K562 (cell line): ENCODE data around the gene B3GAT1. TPM values are rescaled to one million over a fixed set of nuclear protein-coding genes. Genes with fewer than 3 reads are reported as not detected.

ENCODE experiments used
- ATAC-seq: fragments of 200-7000 bp; cut with Tn5 transposase; 3 replicates; pipeline ENCODE4 v1.9.1; 2020; ENCODE audit warnings: moderate library complexity
- BruUV-seq: library from RNA; stranded (reverse); fragments of 400-500 nt; replicated peaks from 2 replicates; lab custom pipeline; 2021; lab: Mats Ljungman, UMichigan
- CTCF ChIA-PET: fragments of 300-600 bp; formaldehyde crosslinking; extraction: SDS; loops from one replicate; lab custom pipeline; 2021; ENCODE audit warnings: low intra/inter-chr PET ratio; lab: Yijun Ruan, JAX
- POLR2A ChIA-PET: fragments of 300-600, 350-650 bp; sonication (Branson Sonifier 250); formaldehyde crosslinking; extraction: SDS; loops from one replicate; lab custom pipeline; 2021; ENCODE audit warnings: antibody characterized with exemption, inconsistent platforms; lab: Yijun Ruan, JAX
- DNase-seq, 4 experiments: peaks; one replicate each; pipeline versions ENCODE4 v3.0.0 to v3.0.0-alpha.2; 2011 to 2018; ENCODE audit warnings: low spot score in 3 of 4, mixed read lengths in 3 of 4; ENCODE audit errors: extremely low read depth in 1 of 4
- FAIRE-seq: peaks from 2 replicates; lab custom pipeline; 2011; peaks lifted over from hg19 to GRCh38; lab: Jason Lieb, UNC
- H2AFZ ChIP-seq: 2 replicates; pipeline ENCODE4 v1.6.0; 2011; ENCODE audit warnings: low read depth, low read length, control low read depth, inconsistent platforms
- H3K27ac ChIP-seq: fragments of 200-600 bp; 3 replicates; pipeline ENCODE4 v1.8.0; 2011; ENCODE audit warnings: low read depth, mild to moderate bottlenecking, control low read depth, inconsistent platforms, low read length, moderate library complexity, mixed read lengths; ENCODE audit errors: extremely low read depth
- H3K27me3 ChIP-seq, 2 experiments: fragments of 300-600 bp in 1 of 2; 2 replicates in 1 of 2; 3 replicates in 1 of 2; pipeline versions ENCODE4 v1.6.0 to v1.8.0; 2011; ENCODE audit warnings: inconsistent platforms in 2 of 2, low read length in 2 of 2, mild to moderate bottlenecking in 1 of 2, mixed read lengths in 1 of 2, moderate library complexity in 1 of 2; ENCODE audit not compliant: control insufficient read depth in 2 of 2, insufficient read depth in 2 of 2
- H3K36me3 ChIP-seq: fragments of 300-600 bp; 3 replicates; pipeline ENCODE4 v1.8.0; 2011; ENCODE audit warnings: mild to moderate bottlenecking, low read length, inconsistent platforms; ENCODE audit not compliant: control insufficient read depth, insufficient read depth
- H3K4me1 ChIP-seq, 2 experiments: fragments of 200-600 bp in 1 of 2; replicated peaks in 1 of 2; 2 replicates in 1 of 2; 3 replicates in 1 of 2; pipeline versions ENCODE4 v1.5.1 to v1.8.0; 2011; ENCODE audit warnings: inconsistent platforms in 2 of 2, low read length in 2 of 2, mild to moderate bottlenecking in 1 of 2, mixed read lengths in 1 of 2, moderate library complexity in 1 of 2; ENCODE audit not compliant: control insufficient read depth in 2 of 2, insufficient read depth in 2 of 2
- H3K4me2 ChIP-seq: 2 replicates; pipeline ENCODE4 v1.6.1; 2011; ENCODE audit warnings: low read length, control low read depth, inconsistent platforms, mixed read lengths; ENCODE audit not compliant: insufficient read depth
- H3K4me3 ChIP-seq: fragments of 200-600 bp; sonication (generic), shearing (Covaris generic); 2 replicates; pipeline ENCODE4 v1.5.1; 2016; ENCODE audit warnings: control low read depth, inconsistent platforms
- H3K79me2 ChIP-seq: fragments of 200-600 bp; 3 replicates; pipeline ENCODE4 v1.8.0; 2011; ENCODE audit warnings: low read length, inconsistent platforms; ENCODE audit not compliant: control insufficient read depth, insufficient read depth
- H3K9ac ChIP-seq, 2 experiments: 2 replicates each; pipeline versions ENCODE4 v1.6.0 to v1.6.1; 2011; ENCODE audit warnings: low read depth in 2 of 2, low read length in 2 of 2, control low read depth in 1 of 2, inconsistent platforms in 1 of 2, mild to moderate bottlenecking in 1 of 2, mixed read lengths in 1 of 2; ENCODE audit not compliant: insufficient read depth in 1 of 2
- H3K9me1 ChIP-seq: one replicate; pipeline ENCODE4 v1.6.0; 2011; ENCODE audit warnings: inconsistent platforms, mild to moderate bottlenecking, low read length, moderate library complexity; ENCODE audit not compliant: control insufficient read depth, insufficient read depth
- H3K9me3 ChIP-seq: replicated peaks from 2 replicates; pipeline ENCODE4 v1.5.1; 2011; ENCODE audit warnings: low read depth, low read length, inconsistent platforms; ENCODE audit not compliant: control insufficient read depth, insufficient read depth
- H4K20me1 ChIP-seq: replicated peaks from 2 replicates; pipeline ENCODE4 v1.6.1; 2011; ENCODE audit warnings: low read length, inconsistent platforms, mixed read lengths; ENCODE audit not compliant: control insufficient read depth, insufficient read depth
- ADNP ChIP-seq: fragments of 200-800 bp; sonication (Bioruptor generic); IDR thresholded peaks from 2 replicates; pipeline ENCODE4 v1.6.1; 2016; ENCODE audit warnings: missing genetic modification characterization, missing compliant biosample characterization
- BRD9 ChIP-seq: fragments of 450-650 bp; IDR thresholded peaks from 2 replicates; pipeline ENCODE4 v1.6.1; 2018; ENCODE audit warnings: low read depth; ENCODE audit not compliant: partially characterized antibody
- CHD1 ChIP-seq: fragments of 200-600 bp; sonication (generic); IDR thresholded peaks from one replicate; pipeline ENCODE4 v1.6.1; 2012; ENCODE audit warnings: mild to moderate bottlenecking, moderate library complexity, low read length, inconsistent platforms
- CTBP1 ChIP-seq: fragments of 450-650 bp; IDR thresholded peaks from 2 replicates; pipeline ENCODE4 v1.6.1; 2016; ENCODE audit warnings: borderline replicate concordance
- ETS2 ChIP-seq: IDR thresholded peaks from 2 replicates; pipeline ENCODE4 v1.6.1; 2016; ENCODE audit warnings: borderline replicate concordance, missing genetic modification characterization, mild to moderate bottlenecking, moderate library complexity, missing compliant biosample characterization; ENCODE audit not compliant: poor library complexity, severe bottlenecking
- HMG20B ChIP-seq: fragments of 250-450 bp; sonication (Bioruptor Pico); IDR thresholded peaks from 2 replicates; pipeline ENCODE4 v1.5.0; 2021; ENCODE audit warnings: mild to moderate bottlenecking
- KAT2B ChIP-seq: IDR thresholded peaks from one replicate; pipeline ENCODE4 v1.6.1; 2012; ENCODE audit warnings: low read depth, mild to moderate bottlenecking, control low read depth, inconsistent platforms, low read length, moderate library complexity
- MTA3 ChIP-seq: fragments of 450-650 bp; formaldehyde crosslinking; IDR thresholded peaks from 2 replicates; pipeline ENCODE4 v1.6.1; 2017; ENCODE audit warnings: mild to moderate bottlenecking, borderline replicate concordance
- PML ChIP-seq: IDR thresholded peaks from 2 replicates; pipeline ENCODE4 v1.6.1; 2012; ENCODE audit warnings: low read length, inconsistent platforms
- SMARCA5 ChIP-seq: fragments of 450-650 bp; IDR thresholded peaks from 2 replicates; pipeline ENCODE4 v1.6.1; 2016
- SMARCB1 ChIP-seq: IDR thresholded peaks from 2 replicates; pipeline ENCODE4 v1.6.1; 2011; ENCODE audit warnings: improper control_type of control experiment, low read depth; ENCODE audit not compliant: insufficient read length
- SMC3 ChIP-seq: conservative IDR thresholded peaks from 2 replicates; pipeline ENCODE4 v1.6.1; 2011; ENCODE audit warnings: low read depth, low read length, improper control_type of control experiment; ENCODE audit not compliant: insufficient read depth
- THRA ChIP-seq: fragments of 450-650 bp; IDR thresholded peaks from 2 replicates; pipeline ENCODE4 v1.6.1; 2017; ENCODE audit warnings: mild to moderate bottlenecking, moderate library complexity
- ZNF436 ChIP-seq: fragments of 250-450, 450-650 bp; sonication (Bioruptor Pico); formaldehyde crosslinking; IDR thresholded peaks from 2 replicates; pipeline ENCODE4 v1.7.0; 2020; ENCODE audit warnings: mild to moderate bottlenecking
- ZNF511 ChIP-seq: sonication (generic); formaldehyde crosslinking; IDR thresholded peaks from 2 replicates; pipeline ENCODE4 v1.8.0; 2022; ENCODE audit warnings: mild to moderate bottlenecking, missing genetic modification reagents
- ZNF778 ChIP-seq: fragments of 450-650 bp; formaldehyde crosslinking; IDR thresholded peaks from 2 replicates; pipeline ENCODE4 v1.4.0; 2020; ENCODE audit warnings: mild to moderate bottlenecking, moderate library complexity
- WGBS: fragments of 100-300 bp; shearing (Covaris generic); methylation state at CpG from one replicate; pipeline ENCODE4 v1.1.6; 2016; ENCODE audit warnings: low coverage, mixed read lengths; ENCODE audit not compliant: insufficient coverage; ENCODE audit errors: missing lambda C conversion rate; 5-methylcytosine and 5-hydroxymethylcytosine counted together
- in situ Hi-C: fragments of 300-500 bp; cut with MboI; formaldehyde crosslinking; loops from 4 replicates; pipeline ENCODE4 v1.15.0; 2018; ENCODE audit warnings: inconsistent platforms, mixed read lengths
- intact Hi-C: fragments of 100-400 bp; cut with micrococcal nuclease; formaldehyde crosslinking; loops from 2 replicates; pipeline ENCODE4 v1.14.2; 2022
- polyA plus RNA-seq, 8 experiments: library from polyadenylated mRNA; depleted of rRNA in 4 of 8; stranded (reverse) in 5 of 8; unstranded in 3 of 8; fragments of >200 nt; fragmentation: Nextera tagmentation in 2 of 8; fragmentation: Illumina TruSeq in 1 of 8; extraction: Ambion mirVana in 2 of 8; extraction: Trizol in 1 of 8; gene quantifications; 2 replicates each; pipeline versions ENCODE4 v1.2.1 to v1.2.3, GENCODE V29; 2011 to 2014; ENCODE audit warnings: inconsistent platforms in 1 of 8, missing spikeins in 1 of 8
- total RNA-seq, 7 experiments: library from RNA; depleted of rRNA in 6 of 7; stranded (reverse); fragments of >200 nt in 6 of 7; fragmentation: Illumina TruSeq in 2 of 7; extraction: Trizol in 2 of 7; gene quantifications; 2 replicates each; pipeline versions ENCODE4 v1.2.1 to v1.2.3, GENCODE V29; 2011 to 2021; ENCODE audit warnings: low replicate concordance in 1 of 7
- TF ChIP-seq, protein P1 (sequence below): conservative IDR thresholded peaks from 2 replicates; pipeline ENCODE4 v1.6.1; 2011; ENCODE audit warnings: low read depth, mild to moderate bottlenecking, low read length; ENCODE audit not compliant: control insufficient read depth
- TF ChIP-seq, protein P2 (sequence below): sonication (generic); formaldehyde crosslinking; IDR thresholded peaks from 2 replicates; pipeline ENCODE4 v1.5.0; 2020; ENCODE audit warnings: missing genetic modification reagents
- TF ChIP-seq, protein P3 (sequence below): fragments of 250-450 bp; sonication (Bioruptor Pico); IDR thresholded peaks from 2 replicates; pipeline ENCODE4 v1.5.0; 2022; ENCODE audit warnings: mild to moderate bottlenecking

B3GAT1 gene
- total and polyA plus RNA-seq, 9 of the 15 experiments (the other 6 are each of a cell fraction or from before 2014, with no cell fraction given), result 0.01 to 0.53 (median 0.14) TPM; not detected in 1

DNA sequence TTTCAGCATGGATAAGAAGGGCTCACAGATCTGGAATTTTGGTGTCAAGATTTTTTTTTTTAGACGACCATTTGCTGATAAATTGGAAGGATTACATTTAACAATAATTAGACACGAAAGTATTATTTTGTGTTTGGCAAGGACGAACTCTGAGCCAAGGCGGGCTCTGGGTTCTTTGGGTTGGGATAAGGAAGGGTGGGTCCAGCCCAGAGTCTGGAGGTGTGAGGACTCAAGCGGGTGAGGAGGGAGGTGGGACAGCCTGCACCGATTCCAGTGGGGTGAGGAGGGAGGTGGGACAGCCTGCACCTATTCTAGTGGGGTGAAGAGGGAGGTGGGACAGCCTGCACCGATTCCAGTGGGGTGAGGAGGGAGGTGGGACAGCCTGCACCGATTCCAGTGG lies 4.1 kb downstream of the B3GAT1 start:
- no peak overlapping the region for H3K4me2 ChIP-seq
- H3K4me3 ChIP-seq, result no peak overlapping the region
- no peak overlapping the region for H3K27ac ChIP-seq
- no peaks in the 10 kb centered on the region for H3K9me3 ChIP-seq
- DNase-seq (no peak), ATAC-seq (no peak), FAIRE-seq (no peak)
- H3K36me3 ChIP-seq, result no peaks in the 10 kb centered on the region
- in situ Hi-C loops (no loop called here), intact Hi-C loops (no loop called here)
- peaks cover 0 to 9% of the 10 kb centered on the region in 2 experiments; a peak in 1 of 5 replicates for H3K4me1 ChIP-seq
- 5% methylated on average over 6 of the region's 8 CpGs for WGBS
- ChIA-PET POLR2A (no interaction called here), CTCF (no interaction called here)
- H3K27me3 ChIP-seq, result peaks cover 10 to 45% of the 10 kb centered on the region in 2 experiments
- no peak overlapping the region for H3K9ac ChIP-seq
- BruUV-seq, result no TSS peak
- no peaks in the 10 kb centered on the region for H3K9me1 ChIP-seq
- no peak overlapping the region for H2AFZ ChIP-seq
- H4K20me1 ChIP-seq, result peaks cover 2% of the 10 kb centered on the region; the same call in 1 of the 2 replicates
- H3K79me2 ChIP-seq, result no peaks in the 10 kb centered on the region
- TF ChIP-seq PML, result no peak
- no peak for TF ChIP-seq ETS2 (tag)
- TF ChIP-seq CHD1, result no peak
- TF ChIP-seq SMARCB1, result no peak
- no peak for TF ChIP-seq SMC3
- no peak for TF ChIP-seq KAT2B
- TF ChIP-seq HMG20B (CRISPR knock-in tag), result no peak
- no peak for TF ChIP-seq ADNP (tag)
- no peak for TF ChIP-seq ZNF778 (CRISPR knock-in tag)
- TF ChIP-seq, protein P1, sequence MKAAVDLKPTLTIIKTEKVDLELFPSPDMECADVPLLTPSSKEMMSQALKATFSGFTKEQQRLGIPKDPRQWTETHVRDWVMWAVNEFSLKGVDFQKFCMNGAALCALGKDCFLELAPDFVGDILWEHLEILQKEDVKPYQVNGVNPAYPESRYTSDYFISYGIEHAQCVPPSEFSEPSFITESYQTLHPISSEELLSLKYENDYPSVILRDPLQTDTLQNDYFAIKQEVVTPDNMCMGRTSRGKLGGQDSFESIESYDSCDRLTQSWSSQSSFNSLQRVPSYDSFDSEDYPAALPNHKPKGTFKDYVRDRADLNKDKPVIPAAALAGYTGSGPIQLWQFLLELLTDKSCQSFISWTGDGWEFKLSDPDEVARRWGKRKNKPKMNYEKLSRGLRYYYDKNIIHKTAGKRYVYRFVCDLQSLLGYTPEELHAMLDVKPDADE, result no peak
- no peak for TF ChIP-seq BRD9
- TF ChIP-seq, protein P2, sequence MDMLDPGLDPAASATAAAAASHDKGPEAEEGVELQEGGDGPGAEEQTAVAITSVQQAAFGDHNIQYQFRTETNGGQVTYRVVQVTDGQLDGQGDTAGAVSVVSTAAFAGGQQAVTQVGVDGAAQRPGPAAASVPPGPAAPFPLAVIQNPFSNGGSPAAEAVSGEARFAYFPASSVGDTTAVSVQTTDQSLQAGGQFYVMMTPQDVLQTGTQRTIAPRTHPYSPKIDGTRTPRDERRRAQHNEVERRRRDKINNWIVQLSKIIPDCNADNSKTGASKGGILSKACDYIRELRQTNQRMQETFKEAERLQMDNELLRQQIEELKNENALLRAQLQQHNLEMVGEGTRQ (CRISPR knock-in tag), result no peak
- no peak for TF ChIP-seq ZNF511 (CRISPR knock-in tag)
- TF ChIP-seq, protein P3, sequence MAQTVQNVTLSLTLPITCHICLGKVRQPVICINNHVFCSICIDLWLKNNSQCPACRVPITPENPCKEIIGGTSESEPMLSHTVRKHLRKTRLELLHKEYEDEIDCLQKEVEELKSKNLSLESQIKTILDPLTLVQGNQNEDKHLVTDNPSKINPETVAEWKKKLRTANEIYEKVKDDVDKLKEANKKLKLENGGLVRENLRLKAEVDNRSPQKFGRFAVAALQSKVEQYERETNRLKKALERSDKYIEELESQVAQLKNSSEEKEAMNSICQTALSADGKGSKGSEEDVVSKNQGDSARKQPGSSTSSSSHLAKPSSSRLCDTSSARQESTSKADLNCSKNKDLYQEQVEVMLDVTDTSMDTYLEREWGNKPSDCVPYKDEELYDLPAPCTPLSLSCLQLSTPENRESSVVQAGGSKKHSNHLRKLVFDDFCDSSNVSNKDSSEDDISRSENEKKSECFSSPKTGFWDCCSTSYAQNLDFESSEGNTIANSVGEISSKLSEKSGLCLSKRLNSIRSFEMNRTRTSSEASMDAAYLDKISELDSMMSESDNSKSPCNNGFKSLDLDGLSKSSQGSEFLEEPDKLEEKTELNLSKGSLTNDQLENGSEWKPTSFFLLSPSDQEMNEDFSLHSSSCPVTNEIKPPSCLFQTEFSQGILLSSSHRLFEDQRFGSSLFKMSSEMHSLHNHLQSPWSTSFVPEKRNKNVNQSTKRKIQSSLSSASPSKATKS, result no peak
- no peak for TF ChIP-seq MTA3
- no peak for TF ChIP-seq THRA
- no peak for TF ChIP-seq CTBP1
- no peak for TF ChIP-seq ZNF436
- no peak for TF ChIP-seq SMARCA5
